ENCODE results near the gene DIPK2A.
A peak's percentile ranks its signal among the peaks of the same experiment; 100 is the strongest.

DIPK2A gene

GRCh38 chr3:143974271-143975238 is 2.9 kb downstream of the DIPK2A start:
- TF ChIP-seq CTCF (IDR thresholded peaks at IDR 0.05; ENCODE audit: low read depth, low read length): no peak
- DNase-seq (ENCODE audit: extremely low read depth, low read depth): no peak

GRCh38 chr3:143975554-143976152 is 4.0 kb downstream of the DIPK2A start:
- peak; percentile 64 for TF ChIP-seq CTCF (IDR thresholded peaks at IDR 0.05; ENCODE audit: low read depth, low read length)
- DNase-seq (ENCODE audit: extremely low read depth, low read depth): no peak

DNA sequence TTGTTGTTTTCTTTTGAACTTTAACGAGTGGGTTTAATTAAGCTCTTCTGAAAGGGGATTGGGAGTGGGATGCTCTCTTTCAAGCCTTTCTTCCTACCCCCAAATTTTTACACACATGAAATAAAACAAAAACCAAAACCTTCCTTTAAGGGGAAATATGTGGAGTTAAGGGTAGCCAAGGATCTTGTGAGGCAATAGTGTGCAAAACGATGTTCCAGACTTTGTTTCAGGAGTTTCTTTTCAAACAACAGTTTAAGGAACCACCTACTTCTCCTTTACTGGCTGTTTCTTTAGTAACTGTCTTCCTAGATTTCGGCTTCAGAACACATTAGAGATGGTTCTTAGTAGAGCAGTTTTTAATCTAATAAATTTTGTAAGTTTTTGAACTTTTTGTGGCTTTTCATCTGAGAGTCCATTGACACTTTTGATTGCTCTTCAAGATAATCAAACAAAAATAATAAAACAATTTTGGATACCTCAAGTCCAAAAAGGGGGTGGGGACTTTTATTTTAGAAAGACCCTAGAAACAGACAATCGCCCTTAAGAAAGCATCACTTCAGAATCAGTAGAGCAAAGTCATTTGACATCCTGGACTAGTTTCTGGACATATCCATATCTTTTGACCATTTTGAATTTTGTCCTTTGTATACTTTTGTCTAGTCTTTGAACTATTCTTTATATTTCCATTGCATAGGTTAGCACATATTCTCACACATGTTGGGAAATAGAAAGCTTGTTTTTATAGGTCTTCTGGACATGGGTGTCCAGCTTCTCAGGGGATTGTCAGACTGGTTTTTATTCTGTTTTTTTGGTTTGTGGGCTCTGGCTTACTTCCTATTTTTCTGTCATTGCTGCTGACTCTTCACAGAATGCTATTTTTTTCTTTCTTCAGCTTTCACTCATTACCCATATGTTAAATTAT is 6.0 kb downstream of the DIPK2A start:
- no peak for DNase-seq (ENCODE audit: extremely low read depth, low read depth)
- no peak for TF ChIP-seq CTCF (IDR thresholded peaks at IDR 0.05; ENCODE audit: low read depth, low read length)

- DNase-seq (ENCODE audit: extremely low read depth, low read depth): no peak
- no peak for TF ChIP-seq CTCF (IDR thresholded peaks at IDR 0.05; ENCODE audit: low read depth, low read length)
These were observed 6.6 kb downstream of the DIPK2A start for GRCh38 chr3:143978263-143978631.

DNA sequence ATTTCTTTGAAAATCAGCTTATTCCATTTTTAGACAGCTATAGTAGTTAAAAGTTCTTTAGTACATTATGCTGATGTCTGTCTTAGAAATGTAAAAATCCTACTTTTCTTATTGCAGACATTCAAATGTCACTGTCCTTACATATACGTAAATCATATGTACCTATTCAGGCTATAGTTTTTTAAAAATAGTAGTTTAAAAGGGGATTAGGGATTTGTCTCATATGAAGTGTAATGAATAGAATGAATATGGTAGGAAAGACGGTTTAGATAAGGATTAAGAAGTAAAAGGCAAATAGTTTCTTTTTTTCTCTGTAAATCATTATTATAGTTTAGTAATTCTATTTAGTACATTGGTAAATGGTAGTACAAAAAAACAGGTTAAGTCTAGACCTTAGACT is 7.4 kb downstream of the DIPK2A start:
- no peak for TF ChIP-seq CTCF (IDR thresholded peaks at IDR 0.05; ENCODE audit: low read depth, low read length)
- no peak for DNase-seq (ENCODE audit: extremely low read depth, low read depth)

DNA sequence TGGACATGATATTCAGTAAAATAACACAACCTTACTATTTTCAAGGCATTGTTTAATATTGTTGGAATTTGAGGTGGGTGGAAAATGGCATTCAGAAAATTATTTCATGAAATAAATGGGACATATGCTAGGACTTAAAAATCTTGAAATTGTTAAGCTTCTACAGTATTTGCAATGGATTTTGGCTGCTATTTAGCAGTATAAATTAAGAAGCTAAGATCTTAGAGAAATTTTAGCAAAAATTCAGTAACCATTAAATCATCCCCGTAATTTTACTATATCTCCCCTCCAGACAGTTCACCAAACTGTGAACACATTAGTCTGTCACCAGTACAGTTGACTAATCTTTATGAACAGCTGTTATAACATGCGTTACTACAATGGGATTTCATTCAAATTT is 8.2 kb downstream of the DIPK2A start:
- TF ChIP-seq CTCF (IDR thresholded peaks at IDR 0.05; ENCODE audit: low read depth, low read length): no peak
- no peak for DNase-seq (ENCODE audit: extremely low read depth, low read depth)
